Neural cell (in vitro differentiated cells): Measurements from ENCODE around the gene RLN3. TPM values are rescaled to one million over a fixed set of nuclear protein-coding genes. Genes with fewer than 3 reads are reported as not detected.

Experiments
- H2AFZ ChIP-seq: fragments of 200-600, 300-800 bp; sonication (generic), shearing (Covaris generic); 2 replicates; pipeline ENCODE4 v1.6.0; 2014; ENCODE audit warnings: low read depth, mild to moderate bottlenecking, antibody characterized with exemption, low read length, moderate library complexity
- H3F3A ChIP-seq: fragments of 200-600 bp; shearing (Covaris generic); 2 replicates; pipeline ENCODE4 v1.6.1; 2016; ENCODE audit warnings: mild to moderate bottlenecking, moderate library complexity, mixed read lengths, antibody characterized with exemption, low read length; ENCODE audit not compliant: insufficient read depth, poor library complexity, severe bottlenecking
- H3K27ac ChIP-seq: fragments of 200-600, 300-800 bp; sonication (generic), shearing (Covaris generic); 2 replicates; pipeline ENCODE4 v1.5.1; 2014; ENCODE audit warnings: mild to moderate bottlenecking, low read length, moderate library complexity
- H3K27me3 ChIP-seq: fragments of 300-800, 200-600 bp; sonication (generic), shearing (Covaris generic); 2 replicates; pipeline ENCODE4 v1.6.0; 2014; ENCODE audit warnings: mild to moderate bottlenecking, low read depth, low read length, moderate library complexity; ENCODE audit not compliant: insufficient read depth
- H3K36me3 ChIP-seq: fragments of 300-800, 200-600 bp; sonication (generic), shearing (Covaris generic); 2 replicates; pipeline ENCODE4 v1.5.1; 2014; ENCODE audit warnings: mild to moderate bottlenecking, antibody characterized with exemption, low read length, moderate library complexity; ENCODE audit not compliant: insufficient read depth
- H3K4me2 ChIP-seq: fragments of 300-800, 200-600 bp; sonication (generic), shearing (Covaris generic); 2 replicates; pipeline ENCODE4 v1.6.0; 2014; ENCODE audit warnings: mild to moderate bottlenecking, low read length
- H3K4me3 ChIP-seq: fragments of 300-800, 200-600 bp; sonication (generic), shearing (Covaris generic); 2 replicates; pipeline ENCODE4 v1.5.1; 2014; ENCODE audit warnings: mild to moderate bottlenecking, low read length, moderate library complexity
- H3K79me2 ChIP-seq: fragments of 200-600 bp; shearing (Covaris generic); replicated peaks from 2 replicates; pipeline ENCODE4 v1.6.0; 2014; ENCODE audit warnings: mild to moderate bottlenecking, low read length, moderate library complexity; ENCODE audit not compliant: insufficient read depth
- H3K9ac ChIP-seq: fragments of 300-800, 200-600 bp; sonication (generic), shearing (Covaris generic); 2 replicates; pipeline ENCODE4 v1.6.1; 2016; ENCODE audit warnings: mild to moderate bottlenecking, low read length, mixed read lengths
- H3K9me2 ChIP-seq: fragments of 200-600 bp; shearing (Covaris generic); 2 replicates; pipeline ENCODE4 v1.6.1; 2016; ENCODE audit warnings: mild to moderate bottlenecking, low read length, mixed read lengths; ENCODE audit not compliant: insufficient read depth
- H3K9me3 ChIP-seq: fragments of 200-600, 300-800 bp; sonication (generic), shearing (Covaris generic); 2 replicates; pipeline ENCODE4 v1.6.1; 2016; ENCODE audit warnings: mild to moderate bottlenecking, mixed run types, low read length, moderate library complexity, mixed read lengths
- H4K20me1 ChIP-seq: fragments of 200-600 bp; shearing (Covaris generic); 2 replicates; pipeline ENCODE4 v1.6.1; 2016; ENCODE audit warnings: mild to moderate bottlenecking, mixed run types; ENCODE audit not compliant: insufficient read depth
- EP300 ChIP-seq: fragments of 450-650 bp; conservative IDR thresholded peaks from 2 replicates; pipeline ENCODE4 v1.6.1; 2014; ENCODE audit warnings: antibody characterized with exemption, mild to moderate bottlenecking, moderate library complexity; ENCODE audit not compliant: poor library complexity, severe bottlenecking
- EZH2 ChIP-seq: fragments of 200-600, 300-800 bp; shearing (Covaris generic), sonication (generic); IDR thresholded peaks from 2 replicates; pipeline ENCODE4 v1.6.1; 2014; ENCODE audit warnings: antibody characterized with exemption, low read length, borderline replicate concordance, mild to moderate bottlenecking; ENCODE audit not compliant: insufficient read depth, poor library complexity, severe bottlenecking
- MXI1 ChIP-seq: fragments of 450-650 bp; conservative IDR thresholded peaks from 2 replicates; pipeline ENCODE4 v1.6.1; 2014; ENCODE audit warnings: antibody characterized with exemption, mild to moderate bottlenecking; ENCODE audit not compliant: poor library complexity, severe bottlenecking
- POLR2AphosphoS5 ChIP-seq: IDR thresholded peaks from 2 replicates; pipeline ENCODE4 v1.6.1; 2012
- RAD21 ChIP-seq: fragments of 450-650 bp; conservative IDR thresholded peaks from 2 replicates; pipeline ENCODE4 v1.6.1; 2014; ENCODE audit warnings: antibody characterized with exemption, mild to moderate bottlenecking, moderate library complexity
- SMC3 ChIP-seq: fragments of 450-650 bp; conservative IDR thresholded peaks from 2 replicates; pipeline ENCODE4 v1.6.1; 2014; ENCODE audit warnings: antibody characterized with exemption, mild to moderate bottlenecking, moderate library complexity; ENCODE audit not compliant: poor library complexity
- TAF1 ChIP-seq: IDR thresholded peaks from 2 replicates; pipeline ENCODE4 v1.6.1; 2012; ENCODE audit warnings: low read depth
- polyA plus RNA-seq: library from polyadenylated mRNA; depleted of rRNA; stranded (reverse); fragments of >200 nt; gene quantifications from 2 replicates; pipeline ENCODE4 v1.2.3, GENCODE V29; 2014
- TF ChIP-seq, protein P1 (sequence below): fragments of 450-650 bp; IDR thresholded peaks from 2 replicates; pipeline ENCODE4 v1.5.1; 2014; ENCODE audit warnings: antibody characterized with exemption, mild to moderate bottlenecking, moderate library complexity; ENCODE audit not compliant: poor library complexity, severe bottlenecking
- TF ChIP-seq, protein P2 (sequence below): IDR thresholded peaks from 2 replicates; pipeline ENCODE4 v1.6.1; 2012; ENCODE audit warnings: borderline replicate concordance

Gene RLN3
- polyA plus RNA-seq, 1 donor from 2014 or later, result not detected

DNA sequence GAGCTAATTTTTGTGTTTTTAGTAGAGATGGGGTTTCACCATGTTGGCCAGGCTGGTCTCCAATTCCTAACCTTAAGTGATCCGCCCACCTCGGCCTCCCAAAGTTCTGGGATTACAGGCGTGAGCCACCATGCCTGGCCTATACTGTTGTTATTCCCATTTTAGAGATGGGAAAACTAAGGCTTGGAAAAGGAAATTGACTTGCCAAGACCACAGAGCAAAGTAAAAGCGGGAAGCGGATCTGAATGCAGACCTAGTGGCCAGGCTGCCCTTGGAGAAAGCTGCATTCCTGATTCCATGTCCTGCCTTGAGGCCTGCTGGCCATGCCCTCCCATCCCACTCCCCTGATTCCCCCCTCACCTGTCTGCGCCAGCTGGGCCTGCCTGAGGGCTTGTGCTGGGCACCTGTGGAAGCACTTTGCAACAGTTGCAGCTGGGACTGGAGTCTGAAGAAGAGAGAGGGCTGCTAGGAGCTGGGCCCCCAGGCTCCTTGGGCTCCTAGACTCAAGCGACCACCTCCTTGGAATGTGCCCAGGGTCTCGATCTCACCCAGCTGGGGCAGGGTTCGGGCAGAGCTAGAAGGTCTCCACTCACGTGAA, 28.2 kb downstream of the RLN3 start:
- H3K27ac ChIP-seq, result no peak overlapping the region
- H3K4me2 ChIP-seq, result no peak overlapping the region
- H3K79me2 ChIP-seq, result no peaks in the 10 kb centered on the region
- H3K9me2 ChIP-seq, result no peaks in the 10 kb centered on the region
- no peaks in the 10 kb centered on the region for H4K20me1 ChIP-seq
- H3K9me3 ChIP-seq, result no peaks in the 10 kb centered on the region
- TF ChIP-seq, protein P1, sequence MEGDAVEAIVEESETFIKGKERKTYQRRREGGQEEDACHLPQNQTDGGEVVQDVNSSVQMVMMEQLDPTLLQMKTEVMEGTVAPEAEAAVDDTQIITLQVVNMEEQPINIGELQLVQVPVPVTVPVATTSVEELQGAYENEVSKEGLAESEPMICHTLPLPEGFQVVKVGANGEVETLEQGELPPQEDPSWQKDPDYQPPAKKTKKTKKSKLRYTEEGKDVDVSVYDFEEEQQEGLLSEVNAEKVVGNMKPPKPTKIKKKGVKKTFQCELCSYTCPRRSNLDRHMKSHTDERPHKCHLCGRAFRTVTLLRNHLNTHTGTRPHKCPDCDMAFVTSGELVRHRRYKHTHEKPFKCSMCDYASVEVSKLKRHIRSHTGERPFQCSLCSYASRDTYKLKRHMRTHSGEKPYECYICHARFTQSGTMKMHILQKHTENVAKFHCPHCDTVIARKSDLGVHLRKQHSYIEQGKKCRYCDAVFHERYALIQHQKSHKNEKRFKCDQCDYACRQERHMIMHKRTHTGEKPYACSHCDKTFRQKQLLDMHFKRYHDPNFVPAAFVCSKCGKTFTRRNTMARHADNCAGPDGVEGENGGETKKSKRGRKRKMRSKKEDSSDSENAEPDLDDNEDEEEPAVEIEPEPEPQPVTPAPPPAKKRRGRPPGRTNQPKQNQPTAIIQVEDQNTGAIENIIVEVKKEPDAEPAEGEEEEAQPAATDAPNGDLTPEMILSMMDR, result no peak
- TF ChIP-seq RAD21 (no peak), EZH2 (no peak), POLR2AphosphoS5 (no peak), SMC3 (no peak), EP300 (no peak)
- TF ChIP-seq, protein P2, sequence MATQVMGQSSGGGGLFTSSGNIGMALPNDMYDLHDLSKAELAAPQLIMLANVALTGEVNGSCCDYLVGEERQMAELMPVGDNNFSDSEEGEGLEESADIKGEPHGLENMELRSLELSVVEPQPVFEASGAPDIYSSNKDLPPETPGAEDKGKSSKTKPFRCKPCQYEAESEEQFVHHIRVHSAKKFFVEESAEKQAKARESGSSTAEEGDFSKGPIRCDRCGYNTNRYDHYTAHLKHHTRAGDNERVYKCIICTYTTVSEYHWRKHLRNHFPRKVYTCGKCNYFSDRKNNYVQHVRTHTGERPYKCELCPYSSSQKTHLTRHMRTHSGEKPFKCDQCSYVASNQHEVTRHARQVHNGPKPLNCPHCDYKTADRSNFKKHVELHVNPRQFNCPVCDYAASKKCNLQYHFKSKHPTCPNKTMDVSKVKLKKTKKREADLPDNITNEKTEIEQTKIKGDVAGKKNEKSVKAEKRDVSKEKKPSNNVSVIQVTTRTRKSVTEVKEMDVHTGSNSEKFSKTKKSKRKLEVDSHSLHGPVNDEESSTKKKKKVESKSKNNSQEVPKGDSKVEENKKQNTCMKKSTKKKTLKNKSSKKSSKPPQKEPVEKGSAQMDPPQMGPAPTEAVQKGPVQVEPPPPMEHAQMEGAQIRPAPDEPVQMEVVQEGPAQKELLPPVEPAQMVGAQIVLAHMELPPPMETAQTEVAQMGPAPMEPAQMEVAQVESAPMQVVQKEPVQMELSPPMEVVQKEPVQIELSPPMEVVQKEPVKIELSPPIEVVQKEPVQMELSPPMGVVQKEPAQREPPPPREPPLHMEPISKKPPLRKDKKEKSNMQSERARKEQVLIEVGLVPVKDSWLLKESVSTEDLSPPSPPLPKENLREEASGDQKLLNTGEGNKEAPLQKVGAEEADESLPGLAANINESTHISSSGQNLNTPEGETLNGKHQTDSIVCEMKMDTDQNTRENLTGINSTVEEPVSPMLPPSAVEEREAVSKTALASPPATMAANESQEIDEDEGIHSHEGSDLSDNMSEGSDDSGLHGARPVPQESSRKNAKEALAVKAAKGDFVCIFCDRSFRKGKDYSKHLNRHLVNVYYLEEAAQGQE, result no peak
- no peak overlapping the region for H2AFZ ChIP-seq
- H3K9ac ChIP-seq, result no peak overlapping the region
- H3K36me3 ChIP-seq, result no peaks in the 10 kb centered on the region
- H3K4me3 ChIP-seq, result no peak overlapping the region
- H3K27me3 ChIP-seq, result peaks cover 18% of the 10 kb centered on the region
- no peaks in the 10 kb centered on the region for H3F3A ChIP-seq

DNA sequence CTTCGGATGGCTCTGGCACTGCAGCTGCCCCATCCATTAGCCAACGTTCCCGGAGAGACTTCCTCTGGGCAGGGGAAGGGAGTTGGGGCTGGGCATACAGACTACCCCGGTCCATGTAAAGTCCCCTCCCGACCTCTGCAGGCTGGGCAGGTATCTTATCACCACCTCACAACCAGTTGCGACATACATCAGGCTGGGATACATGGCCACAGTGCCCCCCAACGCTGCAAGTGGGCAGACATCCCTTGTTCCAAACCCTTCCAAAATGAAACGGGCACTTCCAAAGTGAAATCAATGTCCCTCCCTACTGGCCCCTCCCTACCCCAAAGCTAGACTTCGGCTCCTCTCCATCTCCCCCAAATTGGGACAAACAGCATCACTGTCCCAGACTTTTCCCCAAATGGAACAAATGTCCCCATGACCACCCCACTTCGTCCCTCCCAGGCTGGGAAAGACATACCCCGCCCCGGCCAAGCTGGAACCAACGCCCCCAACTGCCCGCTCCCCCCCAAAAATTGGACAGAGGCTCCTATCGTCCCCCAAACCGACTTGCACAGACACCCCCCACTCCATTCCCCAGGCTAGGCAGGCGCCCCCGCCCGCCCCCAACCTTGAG, 28.9 kb downstream of the RLN3 start:
- Histone ChIP-seq H3K4me2 (no peak overlapping the region), H3K9me2 (no peaks in the 10 kb centered on the region), H3K9ac (peak overlapping the region; percentile 12), H3K9me3 (no peaks in the 10 kb centered on the region), H4K20me1 (no peaks in the 10 kb centered on the region), H3K79me2 (no peaks in the 10 kb centered on the region), H2AFZ (no peak overlapping the region), H3K27ac (no peak overlapping the region), H3K27me3 (peaks cover 18% of the 10 kb centered on the region), H3K4me3 (peak overlapping the region; percentile 59), H3K36me3 (no peaks in the 10 kb centered on the region), H3F3A (no peaks in the 10 kb centered on the region)
- TF ChIP-seq SMC3, result no peak
- TF ChIP-seq MXI1, result no peak
- no peak for TF ChIP-seq RAD21
- TF ChIP-seq TAF1, result no peak
- TF ChIP-seq, protein P1, result no peak
- no peak for TF ChIP-seq POLR2AphosphoS5
- TF ChIP-seq, protein P2, result no peak
- TF ChIP-seq EZH2, result no peak
- no peak for TF ChIP-seq EP300
